OCI-LY1 (cell line): ENCODE data around the gene ROMO1.

ENCODE experiments used
- H2AFZ ChIP-seq: fragments of 200-600 bp; sonication (generic), shearing (Covaris generic); 2 replicates; pipeline ENCODE4 v1.6.0; 2014; ENCODE audit warnings: antibody characterized with exemption, mild to moderate bottlenecking, low read length
- H3F3A ChIP-seq: fragments of 200-600 bp; sonication (generic), shearing (Covaris generic); 2 replicates; pipeline ENCODE4 v1.6.0; 2014; ENCODE audit warnings: mild to moderate bottlenecking, antibody characterized with exemption, low read length, moderate library complexity; ENCODE audit not compliant: insufficient read depth
- H3K27ac ChIP-seq: fragments of 200-600 bp; sonication (generic); 2 replicates; pipeline ENCODE4 v1.5.1; 2014; ENCODE audit warnings: low read length, mixed run types, mild to moderate bottlenecking, low read depth; ENCODE audit not compliant: poor library complexity, severe bottlenecking
- H3K27me3 ChIP-seq: fragments of 200-600 bp; sonication (generic); 2 replicates; pipeline ENCODE4 v1.6.0; 2014; ENCODE audit warnings: antibody characterized with exemption, mild to moderate bottlenecking, low read length, moderate library complexity; ENCODE audit not compliant: insufficient read depth
- H3K36me3 ChIP-seq: fragments of 200-600 bp; sonication (generic); 2 replicates; pipeline ENCODE4 v1.6.1; 2014; ENCODE audit warnings: mild to moderate bottlenecking, antibody characterized with exemption, low read length, moderate library complexity, mixed read lengths; ENCODE audit not compliant: insufficient read depth
- H3K4me1 ChIP-seq: fragments of 200-600 bp; sonication (generic); 2 replicates; pipeline ENCODE4 v1.5.1; 2014; ENCODE audit warnings: mild to moderate bottlenecking, low read length, moderate library complexity; ENCODE audit not compliant: insufficient read depth, severe bottlenecking
- H3K4me2 ChIP-seq: fragments of 200-600 bp; sonication (generic), shearing (Covaris generic); 2 replicates; pipeline ENCODE4 v1.6.1; 2014; ENCODE audit warnings: low read length
- H3K4me3 ChIP-seq: fragments of 200-600 bp; sonication (generic); 2 replicates; pipeline ENCODE4 v1.5.1; 2014; ENCODE audit warnings: low read length, low read depth, mild to moderate bottlenecking, mixed read lengths; ENCODE audit not compliant: poor library complexity, severe bottlenecking
- H3K79me2 ChIP-seq: fragments of 200-600 bp; shearing (Covaris generic); 2 replicates; pipeline ENCODE4 v1.6.1; 2016; ENCODE audit warnings: mixed run types, low read length, mixed read lengths; ENCODE audit not compliant: insufficient read depth
- H3K9ac ChIP-seq: fragments of 200-600 bp; sonication (generic), shearing (Covaris generic); 2 replicates; pipeline ENCODE4 v1.6.1; 2014; ENCODE audit warnings: mild to moderate bottlenecking, low read length, mixed read lengths
- H3K9me2 ChIP-seq: fragments of 200-600 bp; sonication (generic), shearing (Covaris generic); 2 replicates; pipeline ENCODE4 v1.6.1; 2014; ENCODE audit warnings: low read depth, mild to moderate bottlenecking, low read length, mixed read lengths
- H3K9me3 ChIP-seq: fragments of 200-600 bp; shearing (Covaris generic); 2 replicates; pipeline ENCODE4 v1.6.1; 2014; ENCODE audit warnings: low read length, mixed read lengths
- H4K20me1 ChIP-seq: fragments of 200-600 bp; sonication (generic), shearing (Covaris generic); 2 replicates; pipeline ENCODE4 v1.6.0; 2016; ENCODE audit warnings: mild to moderate bottlenecking, low read length; ENCODE audit not compliant: insufficient read depth
- EZH2 ChIP-seq: fragments of 200-600 bp; sonication (generic), shearing (Covaris generic); IDR thresholded peaks from 2 replicates; pipeline ENCODE4 v1.8.0; 2017; ENCODE audit warnings: borderline replicate concordance, mixed run types, mild to moderate bottlenecking, antibody characterized with exemption, low read length, moderate library complexity, mixed read lengths
- TF ChIP-seq, protein P1 (sequence below): fragments of 200-600 bp; sonication (generic), shearing (Covaris generic); IDR thresholded peaks from 2 replicates; pipeline ENCODE4 v1.5.1; 2017; ENCODE audit warnings: mild to moderate bottlenecking, antibody characterized with exemption, low read length, moderate library complexity, mixed read lengths

Gene ROMO1

DNA sequence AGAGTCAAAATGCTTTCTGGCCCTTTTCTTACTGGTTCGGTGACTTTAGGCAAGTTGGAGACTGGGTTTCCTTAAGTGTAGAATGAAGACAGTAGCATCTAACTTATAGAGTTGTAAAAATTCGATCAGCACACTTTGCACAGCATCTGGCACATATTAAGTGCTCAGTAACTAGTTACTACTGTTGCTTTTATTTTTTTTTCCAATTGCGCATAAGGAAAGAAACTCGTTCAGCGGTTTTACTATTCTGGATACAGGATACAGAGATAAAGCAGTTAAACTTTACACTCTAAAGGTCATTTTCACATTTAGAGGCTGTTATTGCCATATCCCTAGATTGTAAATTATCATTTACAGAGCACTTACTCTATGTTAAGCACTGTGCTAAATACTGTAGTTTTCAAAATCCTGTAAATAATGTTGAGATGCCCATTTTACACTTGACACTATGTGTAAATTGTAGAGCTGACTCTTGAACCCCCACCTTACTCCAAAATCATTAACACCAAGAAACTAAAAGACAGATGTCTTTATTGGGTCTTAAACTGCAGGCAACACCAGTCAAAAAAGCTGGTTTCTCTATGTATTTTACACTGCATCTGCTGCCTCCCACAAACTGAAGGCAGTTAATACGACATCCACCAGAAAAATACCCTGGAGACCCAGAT lies 886 bp downstream of the ROMO1 start:
- Histone ChIP-seq H3K27ac (peak overlapping the region; percentile 76), H2AFZ (no peak overlapping the region), H4K20me1 (no peaks in the 10 kb centered on the region), H3K27me3 (no peaks in the 10 kb centered on the region), H3F3A (peaks cover 35% of the 10 kb centered on the region), H3K4me1 (peaks cover 29% of the 10 kb centered on the region), H3K4me3 (peak overlapping the region; percentile 87), H3K9ac (peak overlapping the region; percentile 90), H3K36me3 (peaks cover 50% of the 10 kb centered on the region), H3K4me2 (peak overlapping the region; percentile 99), H3K9me2 (no peaks in the 10 kb centered on the region), H3K9me3 (no peaks in the 10 kb centered on the region), H3K79me2 (no peaks in the 10 kb centered on the region; the same call in 1 of the 2 replicates)
- TF ChIP-seq, protein P1, sequence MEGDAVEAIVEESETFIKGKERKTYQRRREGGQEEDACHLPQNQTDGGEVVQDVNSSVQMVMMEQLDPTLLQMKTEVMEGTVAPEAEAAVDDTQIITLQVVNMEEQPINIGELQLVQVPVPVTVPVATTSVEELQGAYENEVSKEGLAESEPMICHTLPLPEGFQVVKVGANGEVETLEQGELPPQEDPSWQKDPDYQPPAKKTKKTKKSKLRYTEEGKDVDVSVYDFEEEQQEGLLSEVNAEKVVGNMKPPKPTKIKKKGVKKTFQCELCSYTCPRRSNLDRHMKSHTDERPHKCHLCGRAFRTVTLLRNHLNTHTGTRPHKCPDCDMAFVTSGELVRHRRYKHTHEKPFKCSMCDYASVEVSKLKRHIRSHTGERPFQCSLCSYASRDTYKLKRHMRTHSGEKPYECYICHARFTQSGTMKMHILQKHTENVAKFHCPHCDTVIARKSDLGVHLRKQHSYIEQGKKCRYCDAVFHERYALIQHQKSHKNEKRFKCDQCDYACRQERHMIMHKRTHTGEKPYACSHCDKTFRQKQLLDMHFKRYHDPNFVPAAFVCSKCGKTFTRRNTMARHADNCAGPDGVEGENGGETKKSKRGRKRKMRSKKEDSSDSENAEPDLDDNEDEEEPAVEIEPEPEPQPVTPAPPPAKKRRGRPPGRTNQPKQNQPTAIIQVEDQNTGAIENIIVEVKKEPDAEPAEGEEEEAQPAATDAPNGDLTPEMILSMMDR = no peak
- TF ChIP-seq EZH2 = no peak

DNA sequence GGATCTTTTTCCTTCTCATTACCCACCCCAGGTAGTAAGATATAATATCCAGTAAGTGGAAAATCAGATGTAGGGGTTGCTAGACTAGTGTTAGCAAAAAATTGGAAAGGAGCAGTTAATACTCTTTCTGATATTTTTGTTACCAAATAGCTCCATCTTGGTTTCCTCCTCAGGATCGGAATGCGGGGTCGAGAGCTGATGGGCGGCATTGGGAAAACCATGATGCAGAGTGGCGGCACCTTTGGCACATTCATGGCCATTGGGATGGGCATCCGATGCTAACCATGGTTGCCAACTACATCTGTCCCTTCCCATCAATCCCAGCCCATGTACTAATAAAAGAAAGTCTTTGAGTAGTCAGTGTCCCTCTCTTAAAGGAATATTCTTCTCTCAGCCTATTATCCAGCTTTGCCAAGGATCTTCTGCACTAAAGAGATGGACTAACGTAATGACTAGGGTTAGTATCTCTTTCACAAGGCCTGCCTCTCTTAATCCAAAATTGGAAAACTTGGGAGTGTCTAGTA lies 1.5 kb downstream of the ROMO1 start:
- H4K20me1 ChIP-seq = no peaks in the 10 kb centered on the region
- peak overlapping the region; percentile 76 for H3K27ac ChIP-seq
- H3K79me2 ChIP-seq = no peaks in the 10 kb centered on the region; the same call in 1 of the 2 replicates
- H3K9me3 ChIP-seq = no peaks in the 10 kb centered on the region
- H2AFZ ChIP-seq = no peak overlapping the region
- peak overlapping the region; percentile 87 for H3K4me3 ChIP-seq
- H3K9ac ChIP-seq = peak overlapping the region; percentile 90; the same call in 1 of the 2 replicates
- H3K9me2 ChIP-seq = no peaks in the 10 kb centered on the region
- peak overlapping the region; percentile 99 for H3K4me2 ChIP-seq
- no peaks in the 10 kb centered on the region for H3K27me3 ChIP-seq
- H3K36me3 ChIP-seq = peaks cover 50% of the 10 kb centered on the region
- TF ChIP-seq, protein P1 = no peak
- no peak for TF ChIP-seq EZH2
- H3K4me1 ChIP-seq = peaks cover 29% of the 10 kb centered on the region
- peaks cover 40% of the 10 kb centered on the region for H3F3A ChIP-seq

DNA sequence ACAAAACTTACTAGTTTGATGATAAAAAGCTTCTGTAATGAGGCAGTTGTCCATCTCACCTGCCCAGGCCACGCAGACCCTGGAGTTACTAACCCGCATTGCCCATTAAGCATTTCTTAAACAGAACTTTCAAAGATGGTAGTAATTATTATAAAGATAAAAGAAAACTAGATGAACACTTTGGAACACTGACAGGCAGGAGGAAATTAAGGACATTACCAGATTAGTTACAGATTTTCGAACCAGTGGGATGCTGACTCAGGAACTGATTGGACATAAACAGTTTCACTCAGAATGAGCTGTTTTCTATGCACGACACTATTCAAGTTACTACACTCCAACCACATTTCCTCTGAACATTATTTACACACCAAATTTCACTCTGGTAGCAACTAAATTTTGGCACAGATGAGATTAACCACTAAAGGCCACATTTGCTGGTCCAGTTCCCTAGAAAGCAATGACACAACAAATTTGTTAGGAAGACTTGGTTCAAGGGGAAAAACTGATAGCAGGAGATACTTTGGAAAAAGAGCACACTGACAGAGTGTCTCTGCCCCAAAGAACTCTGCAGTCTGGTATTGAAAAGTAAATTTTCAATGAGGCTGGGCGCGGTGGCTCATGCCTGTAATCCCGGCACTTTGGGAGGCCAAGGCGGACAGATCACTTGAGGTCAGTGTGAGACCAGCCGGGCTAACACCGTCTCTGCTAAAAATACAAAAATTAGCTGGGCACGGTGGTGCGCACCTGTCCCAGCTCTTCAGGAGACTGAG lies 3.0 kb downstream of the ROMO1 start:
- no peak overlapping the region for H3K4me2 ChIP-seq
- no peak overlapping the region for H3K27ac ChIP-seq
- H3K9ac ChIP-seq = no peak overlapping the region
- H3K9me2 ChIP-seq = no peaks in the 10 kb centered on the region
- no peak overlapping the region for H3K4me3 ChIP-seq
- H3F3A ChIP-seq = peaks cover 44% of the 10 kb centered on the region
- H4K20me1 ChIP-seq = no peaks in the 10 kb centered on the region
- H2AFZ ChIP-seq = no peak overlapping the region
- H3K9me3 ChIP-seq = no peaks in the 10 kb centered on the region
- TF ChIP-seq, protein P1 = no peak
- TF ChIP-seq EZH2 = no peak
- peaks cover 29% of the 10 kb centered on the region for H3K4me1 ChIP-seq
- peaks cover 64% of the 10 kb centered on the region for H3K36me3 ChIP-seq
- no peaks in the 10 kb centered on the region for H3K27me3 ChIP-seq
- H3K79me2 ChIP-seq = no peaks in the 10 kb centered on the region; the same call in 1 of the 2 replicates
